ENCODE measurements around the gene INSIG1.

- TF ChIP-seq CTCF (IDR thresholded peaks at IDR 0.05) (no peak), POLR2A (IDR thresholded peaks at IDR 0.05) (no peak)
Observed at GRCh38 chr7:155313096-155313495, 15.4 kb downstream of the INSIG1 start.

All from Peyer's patch (tissue), 4 donors.